Cardiac muscle cell (in vitro differentiated cells and primary cell): ENCODE measurements around the gene SELP. TPM values are rescaled to one million over a fixed set of nuclear protein-coding genes. Genes with fewer than 3 reads are reported as not detected.
A peak's percentile ranks its signal among the peaks of the same experiment; 100 is the strongest.

Source experiments
- DNase-seq, 2 donors: peaks; one replicate each; pipeline versions ENCODE4 v3.0.0 to v3.0.0-alpha.2; 2010 to 2017; ENCODE audit warnings: low read depth in 1 of 2, low spot score in 1 of 2
- H3K27ac ChIP-seq: fragments of 200-600 bp; sonication (generic); 2 replicates; pipeline ENCODE4 v1.5.1; 2016
- H3K27me3 ChIP-seq: fragments of 200-600 bp; sonication (generic); 2 replicates; pipeline ENCODE4 v1.6.0; 2016; ENCODE audit warnings: control low read depth
- H3K36me3 ChIP-seq: fragments of 200-600 bp; sonication (generic); 2 replicates; pipeline ENCODE4 v1.5.1; 2016; ENCODE audit warnings: control low read depth
- H3K4me1 ChIP-seq: fragments of 200-600 bp; sonication (generic); 2 replicates; pipeline ENCODE4 v1.8.1; 2017; ENCODE audit warnings: low read depth, mild to moderate bottlenecking, mixed run types
- H3K4me3 ChIP-seq: fragments of 200-600 bp; sonication (generic); 2 replicates; pipeline ENCODE4 v1.5.1; 2016; ENCODE audit warnings: mild to moderate bottlenecking
- H3K9me3 ChIP-seq: fragments of 200-600 bp; sonication (generic); 2 replicates; pipeline ENCODE4 v1.5.1; 2017; ENCODE audit warnings: low read depth, mild to moderate bottlenecking, control low read depth
- polyA plus RNA-seq: library from polyadenylated mRNA; unstranded; fragments of >200 nt; fragmentation: Nextera tagmentation; extraction: Ambion mirVana; gene quantifications from 2 replicates; pipeline ENCODE4 v1.2.1, GENCODE V29; 2016
- total RNA-seq: library from RNA; depleted of rRNA; stranded (reverse); fragments of >200 nt; gene quantifications from 2 replicates; pipeline ENCODE4 v1.2.3, GENCODE V29; 2016
- TF ChIP-seq, protein P1 (sequence below): IDR thresholded peaks from 2 replicates; pipeline ENCODE4 v1.5.1; 2012; ENCODE audit warnings: low read depth, mild to moderate bottlenecking, low read length

The SELP gene
- total and polyA plus RNA-seq, 2 experiments from 2014 or later, result not detected

DNA sequence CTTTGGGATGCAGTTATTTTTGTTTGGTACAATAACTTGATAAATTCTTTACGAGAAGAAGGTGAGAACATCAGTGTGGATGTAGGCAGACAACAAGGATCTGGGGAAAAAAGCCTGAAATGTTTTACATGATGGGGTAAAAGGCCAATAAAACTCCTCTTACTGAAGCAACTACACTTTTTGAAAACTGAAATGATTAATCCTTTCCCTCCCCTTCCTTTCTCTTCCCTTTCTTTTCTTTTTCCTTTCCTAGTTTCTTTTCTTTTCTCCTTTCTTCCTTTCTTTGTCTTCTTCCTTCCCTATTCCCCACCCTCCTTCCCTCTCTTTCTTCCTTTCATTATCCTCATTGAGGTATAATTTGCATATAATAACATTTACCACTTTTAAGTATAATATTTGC lies 68.2 kb downstream of the SELP start:
- Histone ChIP-seq H3K4me1 (no peaks in the 10 kb centered on the region), H3K9me3 (no peaks in the 10 kb centered on the region), H3K4me3 (no peak overlapping the region), H3K27ac (no peak overlapping the region), H3K27me3 (peaks cover 3% of the 10 kb centered on the region), H3K36me3 (no peaks in the 10 kb centered on the region)
- no peak for DNase-seq
- TF ChIP-seq, protein P1, sequence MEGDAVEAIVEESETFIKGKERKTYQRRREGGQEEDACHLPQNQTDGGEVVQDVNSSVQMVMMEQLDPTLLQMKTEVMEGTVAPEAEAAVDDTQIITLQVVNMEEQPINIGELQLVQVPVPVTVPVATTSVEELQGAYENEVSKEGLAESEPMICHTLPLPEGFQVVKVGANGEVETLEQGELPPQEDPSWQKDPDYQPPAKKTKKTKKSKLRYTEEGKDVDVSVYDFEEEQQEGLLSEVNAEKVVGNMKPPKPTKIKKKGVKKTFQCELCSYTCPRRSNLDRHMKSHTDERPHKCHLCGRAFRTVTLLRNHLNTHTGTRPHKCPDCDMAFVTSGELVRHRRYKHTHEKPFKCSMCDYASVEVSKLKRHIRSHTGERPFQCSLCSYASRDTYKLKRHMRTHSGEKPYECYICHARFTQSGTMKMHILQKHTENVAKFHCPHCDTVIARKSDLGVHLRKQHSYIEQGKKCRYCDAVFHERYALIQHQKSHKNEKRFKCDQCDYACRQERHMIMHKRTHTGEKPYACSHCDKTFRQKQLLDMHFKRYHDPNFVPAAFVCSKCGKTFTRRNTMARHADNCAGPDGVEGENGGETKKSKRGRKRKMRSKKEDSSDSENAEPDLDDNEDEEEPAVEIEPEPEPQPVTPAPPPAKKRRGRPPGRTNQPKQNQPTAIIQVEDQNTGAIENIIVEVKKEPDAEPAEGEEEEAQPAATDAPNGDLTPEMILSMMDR, result no peak

GRCh38 chr1:169557131-169557530 lies 72.8 kb downstream of the SELP start:
- Histone ChIP-seq H3K4me3 (no peak overlapping the region), H3K27ac (no peak overlapping the region), H3K9me3 (no peaks in the 10 kb centered on the region), H3K27me3 (no peaks in the 10 kb centered on the region), H3K36me3 (no peaks in the 10 kb centered on the region), H3K4me1 (no peaks in the 10 kb centered on the region)
- no peak for DNase-seq
- TF ChIP-seq, protein P1, result no peak

- Histone ChIP-seq H3K4me1 (peaks cover 9% of the 10 kb centered on the region), H3K27me3 (no peaks in the 10 kb centered on the region), H3K36me3 (no peaks in the 10 kb centered on the region), H3K27ac (no peak overlapping the region), H3K9me3 (no peaks in the 10 kb centered on the region), H3K4me3 (no peak overlapping the region)
- DNase-seq, result peak; percentile 53 to 68
- TF ChIP-seq, protein P1, result peak; percentile 51
Observed at GRCh38 chr1:169550294-169550693, 79.6 kb downstream of the SELP start.

DNA sequence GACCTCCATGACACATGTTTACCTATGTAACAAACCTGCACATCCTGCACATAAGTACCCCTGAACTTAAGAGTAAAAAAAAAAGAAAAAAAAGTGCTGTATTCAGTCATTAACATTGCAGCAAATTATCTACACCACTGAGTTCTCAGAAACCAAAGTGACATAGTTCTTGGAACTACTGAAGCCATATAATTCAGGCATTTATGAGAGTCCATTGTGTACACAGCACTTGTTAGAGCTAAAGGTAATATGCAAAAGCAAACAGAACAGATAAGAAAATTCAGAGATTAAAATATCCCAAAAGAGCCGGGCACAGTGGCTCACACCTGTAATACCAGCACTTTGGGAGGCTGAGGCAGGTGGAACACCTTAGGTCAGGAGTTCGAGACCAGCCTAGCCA lies 81.6 kb downstream of the SELP start:
- H3K36me3 ChIP-seq, result no peaks in the 10 kb centered on the region
- no peaks in the 10 kb centered on the region for H3K27me3 ChIP-seq
- DNase-seq, result no peak
- H3K27ac ChIP-seq, result no peak overlapping the region
- peaks cover 9% of the 10 kb centered on the region for H3K4me1 ChIP-seq
- H3K9me3 ChIP-seq, result no peaks in the 10 kb centered on the region
- TF ChIP-seq, protein P1, result no peak
- no peak overlapping the region for H3K4me3 ChIP-seq

GRCh38 chr1:169546087-169546995 lies 83.6 kb downstream of the SELP start:
- Histone ChIP-seq H3K9me3 (no peaks in the 10 kb centered on the region), H3K4me1 (peaks cover 9% of the 10 kb centered on the region), H3K36me3 (no peaks in the 10 kb centered on the region), H3K27ac (no peak overlapping the region), H3K4me3 (no peak overlapping the region), H3K27me3 (no peaks in the 10 kb centered on the region)
- TF ChIP-seq, protein P1, result peak; percentile 78
- peak; percentile 82 to 90 for DNase-seq
